ENCODE data around the gene DEDD2.

The DEDD2 gene

DNA sequence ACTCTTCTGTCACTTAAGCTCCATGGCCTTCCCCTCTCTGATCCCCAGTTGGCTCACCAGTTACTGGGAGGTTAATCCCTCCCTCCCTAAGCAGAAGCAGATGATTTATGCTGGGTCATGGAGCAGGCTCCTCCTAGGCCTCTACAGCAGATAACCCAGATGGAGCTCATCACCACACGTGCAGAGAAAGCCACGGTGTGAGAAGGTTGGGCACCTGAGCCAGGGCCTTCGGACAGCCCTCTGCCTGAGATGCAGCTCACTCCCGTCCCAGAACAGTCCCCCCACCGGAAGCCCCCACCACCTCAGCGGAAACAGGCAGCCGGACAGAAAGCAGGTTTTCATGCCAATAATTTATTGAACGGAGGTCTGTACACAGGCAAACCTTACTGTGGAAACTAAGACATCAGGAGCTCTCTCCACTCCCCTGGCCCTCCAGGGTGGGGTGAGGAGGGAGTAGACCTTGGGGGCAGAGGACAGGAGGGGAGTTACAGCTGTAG is 12.4 kb upstream of the DEDD2 start:
- DNase-seq (ENCODE audit: insufficient read length, low spot score) (no peak), FAIRE-seq (no peak)

DNA sequence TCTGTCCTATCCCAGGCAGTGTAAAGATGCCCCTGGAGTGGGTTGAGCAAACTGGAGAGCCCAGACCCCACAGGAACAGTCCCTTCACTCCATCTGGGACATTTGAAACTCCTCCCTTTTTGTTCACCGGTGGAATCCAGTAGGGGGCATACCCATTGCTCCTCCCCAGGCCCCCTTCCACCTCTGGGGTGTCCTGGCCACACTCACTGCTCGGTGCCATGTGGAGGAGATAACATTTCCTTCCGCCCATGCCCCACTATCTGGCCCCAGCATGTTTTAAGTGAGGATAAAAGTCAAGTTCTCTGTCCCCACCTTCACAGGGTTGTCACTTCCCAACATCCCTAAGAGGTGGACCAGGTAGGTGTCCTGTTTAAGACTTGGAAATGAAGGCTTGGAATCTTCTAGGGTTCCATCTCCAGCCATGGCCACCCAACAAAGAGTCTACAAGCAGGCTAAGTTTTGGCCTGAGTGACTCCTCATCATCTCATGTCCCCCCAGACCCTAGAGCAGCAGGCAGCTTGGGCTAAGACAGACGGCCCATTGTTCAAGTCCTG is 11.9 kb upstream of the DEDD2 start:
- FAIRE-seq (no peak), DNase-seq (ENCODE audit: insufficient read length, low spot score) (no peak)

DNA sequence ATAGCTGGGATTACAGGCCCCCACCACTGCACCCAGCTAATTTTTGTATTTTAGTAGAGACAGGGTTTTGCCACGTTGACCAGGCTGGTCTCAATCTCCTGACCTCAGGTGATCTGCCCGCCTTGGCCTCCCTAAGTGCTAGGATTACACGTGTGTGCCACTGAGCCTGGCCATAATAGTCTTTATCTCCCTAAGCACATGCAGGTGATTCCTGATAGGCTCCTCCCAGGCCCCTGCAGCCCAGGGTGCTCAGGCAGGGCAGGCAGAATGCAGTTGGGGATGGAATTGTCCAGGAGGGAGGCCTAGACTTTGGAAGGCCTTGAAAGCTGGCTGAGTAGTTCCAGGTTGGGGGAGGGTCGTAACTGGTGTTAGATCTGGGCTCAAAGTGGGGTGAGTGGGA is 11.2 kb upstream of the DEDD2 start:
- FAIRE-seq (no peak), DNase-seq (ENCODE audit: insufficient read length, low spot score) (no peak)

DNA sequence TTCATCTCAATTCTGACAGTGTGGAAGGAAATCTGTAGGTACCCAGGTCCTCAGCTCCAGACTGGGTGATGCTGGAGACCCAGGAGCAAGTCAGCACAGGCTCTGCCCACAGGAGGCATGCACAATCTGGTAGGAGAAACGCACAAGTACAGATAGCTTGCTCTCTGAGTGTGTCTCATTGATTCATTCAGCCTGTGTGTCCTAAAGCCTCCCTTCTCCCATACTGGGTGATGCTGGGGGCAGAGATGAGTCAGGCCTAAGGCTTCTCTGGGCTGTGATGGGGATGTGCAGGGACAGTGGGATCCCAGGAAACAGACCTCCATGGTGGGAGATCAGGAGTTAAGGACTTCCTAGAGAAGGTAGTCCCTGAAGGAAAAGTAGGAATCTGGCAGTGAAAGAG is 9.4 kb upstream of the DEDD2 start:
- FAIRE-seq (no peak), DNase-seq (ENCODE audit: insufficient read length, low spot score) (no peak)

DNA sequence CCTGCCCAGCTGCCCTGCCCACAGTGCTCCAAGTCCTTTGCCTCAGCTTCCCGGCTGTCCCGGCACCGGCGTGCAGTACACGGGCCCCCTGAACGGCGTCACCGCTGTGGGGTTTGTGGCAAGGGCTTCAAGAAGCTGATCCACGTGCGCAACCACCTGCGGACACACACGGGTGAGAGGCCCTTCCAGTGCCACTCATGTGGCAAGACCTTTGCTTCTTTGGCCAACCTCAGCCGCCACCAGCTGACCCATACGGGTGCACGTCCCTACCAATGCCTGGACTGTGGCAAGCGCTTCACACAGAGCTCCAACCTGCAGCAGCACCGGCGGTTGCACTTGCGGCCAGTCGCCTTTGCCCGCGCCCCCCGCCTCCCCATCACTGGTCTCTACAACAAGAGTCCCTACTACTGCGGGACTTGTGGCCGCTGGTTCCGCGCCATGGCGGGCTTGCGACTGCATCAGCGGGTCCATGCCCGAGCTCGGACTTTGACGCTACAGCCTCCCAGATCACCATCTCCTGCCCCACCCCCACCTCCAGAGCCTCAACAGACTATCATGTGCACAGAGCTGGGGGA is 8.3 kb upstream of the DEDD2 start:
- DNase-seq (ENCODE audit: insufficient read length, low spot score) = no peak

DNA sequence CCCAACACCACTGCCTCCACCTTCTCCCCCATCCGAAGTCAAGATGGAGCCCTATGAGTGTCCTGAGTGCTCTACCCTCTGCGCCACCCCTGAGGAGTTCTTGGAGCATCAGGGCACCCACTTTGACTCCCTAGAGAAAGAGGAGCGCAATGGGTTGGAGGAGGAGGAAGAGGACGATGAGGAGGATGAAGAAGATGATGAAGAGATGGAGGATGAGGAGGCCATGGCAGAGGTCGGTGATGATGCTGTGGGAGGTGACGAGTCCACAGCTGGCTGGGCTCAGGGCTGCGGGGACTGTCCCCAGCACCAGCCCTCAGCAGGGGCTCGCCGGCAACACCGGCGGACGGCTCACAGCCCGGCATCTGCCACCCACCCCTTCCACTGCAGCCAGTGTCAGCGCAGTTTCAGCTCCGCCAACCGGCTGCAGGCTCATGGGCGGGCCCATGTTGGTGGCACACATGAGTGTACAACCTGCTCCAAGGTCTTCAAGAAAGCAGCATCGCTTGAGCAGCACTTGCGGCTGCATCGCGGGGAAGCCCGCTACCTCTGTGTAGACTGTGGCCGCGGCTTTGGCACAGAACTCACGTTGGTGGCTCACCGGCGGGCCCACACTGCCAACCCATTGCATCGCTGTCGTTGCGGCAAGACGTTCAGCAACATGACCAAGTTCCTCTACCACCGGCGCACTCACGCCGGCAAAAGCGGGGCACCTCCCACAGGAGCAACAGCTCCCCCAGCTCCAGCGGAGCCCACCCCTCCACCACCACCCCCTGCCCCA is 7.7 kb upstream of the DEDD2 start:
- no peak for FAIRE-seq
- DNase-seq (ENCODE audit: insufficient read length, low spot score) = no peak

More for the DNA sequence above, 8.3 kb upstream of the DEDD2 start:
- FAIRE-seq = no peak

DNA sequence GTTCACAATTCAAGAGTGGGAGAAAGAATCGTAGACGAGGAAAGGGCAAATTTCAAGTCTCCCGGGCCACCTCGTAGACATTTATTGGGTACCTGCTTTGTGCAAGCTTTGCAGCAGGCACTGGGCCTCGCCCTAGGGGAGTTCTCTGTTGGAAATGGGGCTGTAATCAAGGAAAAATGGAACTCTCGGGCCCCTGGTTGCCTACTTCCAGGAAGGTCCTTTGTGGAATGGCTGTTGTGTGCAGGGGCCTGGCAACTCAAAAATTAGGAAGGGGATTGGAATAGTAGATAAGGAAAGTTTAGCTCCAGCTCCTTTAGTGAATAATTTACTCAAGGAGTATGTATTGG is 3.2 kb upstream of the DEDD2 start:
- DNase-seq (ENCODE audit: insufficient read length, low spot score) = no peak
- no peak for FAIRE-seq

DNA sequence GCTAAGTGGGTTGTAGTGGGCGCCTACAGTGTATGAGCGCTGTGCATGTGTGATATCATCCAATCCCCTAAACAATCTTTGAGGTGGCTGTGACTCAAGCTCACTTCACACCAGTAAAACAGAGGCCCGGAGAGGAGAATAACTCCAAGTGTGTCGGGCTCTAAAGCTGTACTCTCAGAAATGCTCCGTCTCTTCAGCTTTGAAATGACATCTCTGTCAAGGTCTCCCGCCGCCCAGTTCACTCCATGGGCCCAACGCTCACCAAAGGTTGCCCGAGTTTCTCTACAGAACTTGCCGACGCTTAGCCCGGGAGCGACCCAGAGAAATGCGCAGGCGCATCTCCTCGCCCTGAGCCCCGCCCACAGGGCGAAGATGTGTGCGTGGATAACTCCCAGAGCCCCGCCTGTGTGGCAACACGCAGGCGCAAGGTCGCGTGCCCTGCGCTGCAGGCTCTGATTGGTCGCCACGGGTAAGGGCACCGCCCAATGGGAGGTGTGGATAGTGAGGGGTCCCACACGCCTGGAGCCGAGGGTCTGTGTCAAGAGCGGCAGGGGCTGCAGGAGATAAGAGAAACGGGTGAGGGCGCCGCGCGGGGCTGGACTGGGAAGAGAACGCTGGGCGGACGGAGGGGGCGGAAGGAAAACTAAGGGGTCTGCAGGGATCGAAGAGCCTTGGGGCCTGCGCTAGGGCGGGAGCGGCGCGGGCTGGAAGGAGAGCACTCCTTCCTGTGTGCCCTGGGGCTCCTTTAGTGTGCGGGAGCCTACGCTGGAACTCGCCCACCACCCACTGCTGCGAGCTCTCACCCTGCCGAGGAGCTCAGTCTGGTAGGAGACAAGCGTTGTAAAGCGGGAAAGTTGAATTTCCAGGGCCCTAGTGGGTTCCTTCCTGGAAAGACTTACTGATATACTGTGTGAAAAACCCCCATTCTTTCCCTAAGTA is 2.6 kb upstream of the DEDD2 start, which contains the start of gene ZNF526:
TSS of gene ZNF526 (plus strand) at position 501 of the 939 bp plus-strand sequence. CDS start 4,092 bp downstream, outside the sequence.
- FAIRE-seq (peak; percentile 97), DNase-seq (ENCODE audit: insufficient read length, low spot score) (peak; percentile 99)

DNA sequence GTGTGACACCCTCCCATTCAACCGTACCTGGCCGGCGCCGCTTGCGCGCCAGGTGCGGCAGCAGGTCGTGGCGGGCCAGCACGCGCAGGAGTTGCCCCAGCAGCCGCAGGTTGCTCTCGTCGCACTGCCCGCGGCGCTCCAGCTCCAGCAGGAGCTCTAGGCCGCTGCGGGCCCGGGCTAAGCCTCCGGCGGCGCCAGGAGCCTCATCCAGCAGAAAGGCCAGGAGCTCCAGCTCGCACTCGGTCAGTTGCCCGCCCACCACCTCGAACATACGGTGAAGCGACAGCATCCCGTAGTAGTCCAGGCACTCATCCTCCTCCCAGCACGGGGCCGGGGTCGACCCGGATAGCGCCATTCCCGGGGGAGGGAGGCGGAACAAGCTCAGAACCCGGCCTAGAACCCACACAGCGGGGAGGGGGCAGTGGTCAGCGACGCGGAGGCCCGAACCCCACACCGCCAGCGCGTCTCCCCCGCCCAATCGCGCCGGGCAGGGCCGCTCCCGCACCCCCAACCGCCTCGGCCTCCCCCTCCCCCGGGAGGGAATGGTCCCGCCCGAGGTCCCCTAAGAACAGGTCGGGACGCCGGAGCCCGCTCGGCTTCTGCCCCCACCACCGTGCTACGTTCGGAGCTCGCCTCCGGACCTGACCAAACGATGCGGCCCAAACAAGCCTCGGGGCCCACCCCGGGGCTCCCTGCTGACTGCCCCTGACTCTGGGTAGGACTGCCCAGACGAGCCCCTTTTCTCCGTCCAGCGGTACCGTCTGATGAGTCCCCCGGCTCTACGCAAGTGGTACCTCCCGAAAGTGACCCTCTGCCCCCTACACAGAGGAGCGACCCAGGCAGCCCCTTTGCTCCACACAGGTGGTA is 591 bp downstream of the DEDD2 start:
- FAIRE-seq = no peak

DNA sequence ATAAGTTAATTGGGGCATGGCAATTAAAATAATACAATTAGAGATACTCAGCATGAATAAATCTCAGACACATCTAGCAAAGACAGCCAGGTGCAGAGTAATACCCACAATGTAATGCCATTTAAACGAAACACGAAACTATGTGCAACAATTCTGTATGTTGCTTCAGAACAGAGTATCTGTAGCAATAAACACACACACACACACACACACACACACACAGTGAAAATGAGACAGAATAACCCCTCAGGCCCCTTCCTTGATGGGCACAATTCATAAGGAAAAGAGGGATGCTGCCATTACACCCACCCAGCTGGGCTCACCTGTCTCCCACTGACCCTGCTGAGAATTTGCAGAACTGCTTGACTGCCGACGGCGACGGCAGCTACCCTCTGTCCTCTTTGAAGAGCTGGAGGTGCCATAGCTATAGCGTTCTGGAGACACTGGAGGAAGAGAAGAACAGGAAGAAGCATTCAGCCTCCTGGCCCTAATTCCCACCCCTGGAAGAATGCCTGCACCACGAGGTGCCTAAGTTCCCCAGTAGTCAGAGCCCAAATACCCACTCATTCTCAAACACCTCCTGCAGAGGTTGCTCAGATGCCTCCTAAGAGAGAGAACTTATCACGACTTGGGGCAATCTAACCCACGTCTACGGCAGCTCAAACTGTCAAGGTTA is 2.5 kb downstream of the DEDD2 start:
- DNase-seq (ENCODE audit: insufficient read length, low spot score) (no peak), FAIRE-seq (no peak)

More for the DNA sequence above, 591 bp downstream of the DEDD2 start:
- peak; percentile 32 for DNase-seq (ENCODE audit: insufficient read length, low spot score)

DNA sequence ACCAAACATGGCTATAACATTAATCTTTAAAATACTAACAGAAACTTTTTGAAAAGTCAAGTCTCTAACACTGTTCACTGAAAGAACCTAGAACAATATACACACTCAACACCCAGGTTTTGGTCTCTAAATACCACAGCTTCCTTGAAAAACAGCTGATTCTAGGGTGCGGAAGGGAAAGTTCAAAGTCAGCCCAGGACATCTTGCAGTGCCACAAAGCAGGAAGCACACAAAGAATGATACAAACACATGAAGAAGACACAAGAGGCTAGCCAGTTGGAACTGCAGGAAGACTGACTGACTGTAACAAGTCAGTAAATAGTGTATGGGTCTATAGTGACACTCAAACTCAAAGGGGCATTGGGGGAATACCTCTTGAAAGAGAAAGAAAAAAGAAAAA is 4.6 kb downstream of the DEDD2 start:
- no peak for FAIRE-seq

DNA sequence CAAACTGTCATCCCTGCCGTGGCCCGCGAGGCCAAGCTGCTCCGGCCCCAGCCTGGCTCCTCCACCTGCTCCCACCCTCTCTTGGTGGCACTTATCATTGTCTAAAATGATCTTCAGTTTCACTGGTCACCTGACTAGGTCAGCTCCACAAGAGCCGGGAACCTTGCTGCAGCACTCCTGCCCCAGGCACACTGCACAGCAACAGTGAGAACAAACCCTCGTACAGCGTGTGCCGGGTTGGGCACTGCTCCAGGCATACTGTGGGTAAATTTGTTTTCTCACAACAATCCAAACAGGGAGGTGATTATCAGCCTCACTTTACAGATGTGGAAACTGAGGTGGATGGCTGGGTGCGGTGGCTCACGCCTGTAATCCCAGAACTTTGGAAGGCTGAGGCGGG is 8.9 kb downstream of the DEDD2 start:
- FAIRE-seq (no peak), DNase-seq (ENCODE audit: insufficient read length, low spot score) (no peak)

More for the DNA sequence above, 4.6 kb downstream of the DEDD2 start:
- no peak for DNase-seq (ENCODE audit: insufficient read length, low spot score)

DNA sequence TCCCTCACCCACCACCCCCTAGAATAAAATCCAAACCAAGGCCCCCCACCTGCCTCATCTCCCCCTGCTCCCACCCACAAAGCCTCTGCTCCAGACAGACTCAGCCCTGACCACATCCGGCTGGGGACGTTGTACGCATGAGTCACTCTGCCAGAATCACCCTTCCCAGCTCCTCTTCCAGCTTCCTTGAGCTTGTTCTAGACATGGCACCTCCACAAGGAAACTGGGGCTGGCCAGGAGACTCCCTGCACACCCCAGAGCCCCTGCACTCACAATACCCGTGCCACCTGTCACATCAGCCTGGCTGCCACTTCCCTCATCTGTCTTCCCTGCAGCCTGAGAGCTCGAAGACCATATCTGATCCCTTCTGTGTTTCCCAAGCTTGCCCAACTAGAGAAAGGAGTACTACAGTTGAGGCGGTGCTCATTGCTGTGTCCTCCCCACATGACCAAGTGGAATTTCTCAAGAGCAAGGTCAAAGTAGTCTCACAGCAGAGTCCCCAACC is 9.7 kb downstream of the DEDD2 start:
- DNase-seq (ENCODE audit: insufficient read length, low spot score) (peak; percentile 84), FAIRE-seq (peak; percentile 38)

DNA sequence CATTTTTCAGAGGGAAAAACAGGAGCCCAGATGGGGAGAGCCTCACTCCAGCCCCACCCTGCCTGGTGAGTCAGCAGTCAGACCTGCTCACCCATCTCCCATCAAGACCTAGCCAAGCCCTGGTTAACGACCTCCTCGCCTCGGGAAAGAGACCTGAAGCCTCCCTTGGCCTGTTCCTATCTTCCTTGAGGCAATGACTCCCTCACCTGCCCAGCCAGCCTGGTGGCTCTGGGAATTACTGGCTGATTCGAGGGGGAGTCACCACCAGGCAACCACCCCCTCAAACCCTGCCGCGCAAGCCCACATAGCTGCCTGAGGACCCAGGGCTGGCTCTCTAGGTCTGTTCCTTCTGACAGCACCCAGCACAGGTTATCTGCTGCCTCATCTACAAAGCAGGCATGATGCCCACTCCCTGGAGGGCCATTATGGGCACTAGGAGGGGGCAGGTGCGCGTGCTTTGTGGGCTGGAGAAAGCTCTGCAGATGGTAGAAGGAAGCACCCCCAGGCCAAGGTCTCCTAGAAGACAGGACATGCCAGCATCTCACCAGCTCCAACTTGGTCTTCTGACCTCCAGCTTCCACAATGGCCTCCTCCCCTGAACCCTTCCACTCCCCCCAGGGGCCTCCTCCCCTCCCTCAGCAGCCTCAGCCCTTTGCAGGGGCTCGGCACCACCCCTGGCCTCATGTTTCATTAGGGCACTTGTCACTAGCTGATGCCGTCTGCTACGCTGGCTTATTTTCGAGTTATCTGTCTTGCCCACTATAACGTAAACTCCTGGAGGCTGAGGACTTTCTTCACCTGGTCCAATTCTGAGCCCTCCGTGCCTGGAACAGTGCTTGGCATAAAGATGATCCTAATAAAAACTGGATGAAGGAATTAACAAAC is 10.4 kb downstream of the DEDD2 start:
- DNase-seq (ENCODE audit: insufficient read length, low spot score) = no peak
- FAIRE-seq = peak; percentile 42

DNA sequence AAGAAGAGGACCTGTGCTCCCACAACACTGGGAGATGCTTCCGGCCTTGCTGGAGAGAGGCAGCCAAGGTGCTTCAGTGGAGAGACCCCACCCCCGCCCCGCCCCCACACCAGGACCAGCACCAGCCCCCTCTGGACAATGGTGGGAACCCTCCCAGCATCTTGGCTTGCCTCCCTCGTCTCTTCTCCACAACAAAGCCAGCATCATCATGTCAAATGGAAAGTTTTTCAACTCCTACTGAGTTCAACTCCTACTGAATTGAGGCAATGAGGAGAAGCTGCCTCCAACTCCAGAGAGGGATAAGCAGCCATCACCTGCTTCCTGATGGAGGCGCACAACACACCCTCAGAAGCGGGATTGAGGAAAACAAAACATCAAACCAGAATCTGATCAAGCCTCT is 12.8 kb downstream of the DEDD2 start:
- FAIRE-seq (no peak), DNase-seq (ENCODE audit: insufficient read length, low spot score) (no peak)

DNA sequence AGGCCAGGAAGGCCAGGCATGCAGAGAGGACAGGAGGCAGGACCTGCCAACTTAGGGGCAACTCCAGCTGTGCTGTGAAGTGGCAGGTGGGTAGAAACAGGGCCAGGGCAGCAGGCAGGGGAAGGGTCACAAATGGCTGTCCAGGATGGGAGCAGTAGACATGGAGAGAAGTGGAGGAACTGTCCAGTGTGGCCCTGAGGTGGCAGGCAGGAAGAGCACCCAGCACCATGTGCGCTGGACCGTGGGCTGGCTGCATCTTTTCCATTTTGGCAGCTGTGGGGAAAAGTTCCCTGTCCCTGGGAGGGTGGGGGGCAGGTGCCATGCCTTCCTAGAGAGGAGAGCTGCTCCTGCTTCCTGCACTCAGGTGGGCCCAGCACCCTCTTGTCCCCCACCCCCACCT is 13.8 kb downstream of the DEDD2 start:
- no peak for FAIRE-seq
- no peak for DNase-seq (ENCODE audit: insufficient read length, low spot score)

DNA sequence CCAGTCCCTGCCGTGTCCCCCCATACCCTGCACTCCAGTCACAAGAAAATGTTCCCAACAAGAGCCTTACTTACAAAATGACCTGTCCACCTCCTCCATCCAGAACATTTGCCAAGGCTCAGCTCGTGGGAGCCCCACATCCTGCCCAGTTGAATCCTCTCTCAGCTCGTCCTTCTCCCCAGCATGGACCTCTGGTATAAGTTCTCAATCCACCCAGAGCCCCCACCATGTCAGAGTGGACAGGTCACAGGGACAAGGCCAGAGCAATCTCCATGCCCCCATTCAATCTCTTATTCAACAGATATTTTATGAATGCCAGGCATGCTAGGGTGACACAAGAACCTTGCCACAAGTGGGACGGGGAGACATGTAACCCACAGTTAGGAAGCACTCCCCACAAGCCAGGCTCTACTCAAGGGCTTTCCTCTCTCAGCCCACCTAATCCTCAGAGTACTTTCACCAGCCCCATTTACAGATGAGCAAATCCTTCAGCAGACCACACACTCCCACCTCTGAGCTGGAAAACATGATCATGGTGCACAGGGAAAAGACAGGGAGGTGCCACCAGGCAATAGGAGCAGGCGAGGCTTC is 15.1 kb downstream of the DEDD2 start:
- FAIRE-seq (no peak), DNase-seq (ENCODE audit: insufficient read length, low spot score) (no peak)
